ENCODE results near the gene ATP5ME. TPM values are rescaled to one million over a fixed set of nuclear protein-coding genes. Genes with fewer than 3 reads are reported as not detected.
"Not testable (repeated sequence)": the region's sequence is repeated elsewhere in the genome, so short reads cannot be mapped to it uniquely, and the experiment has no call there.

Gene ATP5ME
- polyA plus RNA-seq, 2 donors: 539 to 570 TPM

GRCh38 chr4:671769-672168 is 2.3 kb downstream of the ATP5ME start:
- Histone ChIP-seq H3K27ac (ENCODE audit: low read depth in 2 of 2, low read length in 1 of 2) (no peak overlapping the region), H3K4me1 (ENCODE audit: control insufficient read depth in 2 of 2, insufficient read depth in 2 of 2, low read length in 1 of 2) (peaks cover 5 to 14% of the 10 kb centered on the region in 2 donors), H3K4me3 (ENCODE audit: low read depth in 1 of 2, low read length in 2 of 2) (no peak overlapping the region), H3K27me3 (ENCODE audit: control insufficient read depth in 1 of 2, insufficient read depth in 2 of 2, low read length in 2 of 2) (no peaks in the 10 kb centered on the region), H3K9me3 (ENCODE audit: control insufficient read depth in 2 of 2, insufficient read depth in 1 of 2, low read depth in 1 of 2, low read length in 1 of 2) (no peaks in the 10 kb centered on the region), H3K36me3 (ENCODE audit: control insufficient read depth in 2 of 2, insufficient read depth in 2 of 2, low read length in 1 of 2) (peaks cover 7 to 12% of the 10 kb centered on the region in 2 donors)
- 88 to 95% methylated on average over 3 of the region's 3 CpGs for WGBS, 2 donors

DNA sequence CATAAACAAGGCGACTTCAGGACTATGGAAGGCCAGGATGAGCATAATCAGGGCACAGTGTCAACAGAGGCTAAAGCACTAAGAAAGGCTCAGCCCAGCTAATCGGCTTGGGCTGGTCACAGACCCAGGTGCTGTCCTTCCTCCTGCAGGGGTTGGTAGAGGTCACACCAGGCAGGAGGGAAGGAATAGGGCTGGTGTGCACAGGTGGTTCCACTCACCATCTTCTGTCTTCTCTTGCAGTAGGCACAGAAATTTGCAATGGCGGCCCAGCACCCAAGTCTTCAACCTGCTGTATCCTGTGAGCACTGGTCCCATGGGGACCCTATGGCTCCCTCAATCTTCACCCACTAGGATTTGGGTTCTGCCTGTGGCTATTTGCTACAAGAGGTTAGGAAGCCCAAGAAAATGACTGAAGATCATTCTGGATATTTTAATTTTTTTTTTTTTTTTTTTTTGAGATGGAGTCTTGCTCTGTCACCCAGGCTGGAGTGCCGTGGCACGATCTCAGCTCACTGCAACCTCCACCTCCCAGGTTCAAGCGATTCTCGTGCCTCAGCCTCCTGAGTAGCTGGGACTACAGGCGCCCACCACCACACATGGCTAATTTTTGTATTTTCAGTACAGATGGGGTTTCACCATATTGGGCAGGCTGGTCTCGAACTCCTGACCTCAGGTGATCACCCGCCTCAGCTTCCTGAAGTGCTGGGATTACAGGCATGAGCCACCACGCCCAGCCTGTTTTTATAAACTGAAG is 4.1 kb downstream of the ATP5ME start:
- WGBS, 2 donors: 84 to 90% methylated on average over 11 of the region's 11 CpGs
- H3K9me3 ChIP-seq (ENCODE audit: control insufficient read depth in 2 of 2, insufficient read depth in 1 of 2, low read depth in 1 of 2, low read length in 1 of 2); H3K4me1 ChIP-seq (ENCODE audit: control insufficient read depth in 2 of 2, insufficient read depth in 2 of 2, low read length in 1 of 2); H3K27me3 ChIP-seq (ENCODE audit: control insufficient read depth in 1 of 2, insufficient read depth in 2 of 2, low read length in 2 of 2); H3K4me3 ChIP-seq (ENCODE audit: low read depth in 1 of 2, low read length in 2 of 2); H3K27ac ChIP-seq (ENCODE audit: low read depth in 2 of 2, low read length in 1 of 2): not testable (repeated sequence)
- H3K36me3 ChIP-seq (ENCODE audit: control insufficient read depth in 2 of 2, insufficient read depth in 2 of 2, low read length in 1 of 2): peaks cover 7 to 12% of the 10 kb centered on the region in 2 donors

GRCh38 chr4:668219-668618 is 5.9 kb downstream of the ATP5ME start:
- H3K27me3 ChIP-seq (ENCODE audit: control insufficient read depth in 1 of 2, insufficient read depth in 2 of 2, low read length in 2 of 2); H3K9me3 ChIP-seq (ENCODE audit: control insufficient read depth in 2 of 2, insufficient read depth in 1 of 2, low read depth in 1 of 2, low read length in 1 of 2); H3K4me1 ChIP-seq (ENCODE audit: control insufficient read depth in 2 of 2, insufficient read depth in 2 of 2, low read length in 1 of 2); H3K4me3 ChIP-seq (ENCODE audit: low read depth in 1 of 2, low read length in 2 of 2); H3K27ac ChIP-seq (ENCODE audit: low read depth in 2 of 2, low read length in 1 of 2): not testable (repeated sequence)
- 87 to 96% methylated on average over 6 of the region's 6 CpGs for WGBS, 2 donors
- peaks cover 7 to 12% of the 10 kb centered on the region in 2 donors for H3K36me3 ChIP-seq (ENCODE audit: control insufficient read depth in 2 of 2, insufficient read depth in 2 of 2, low read length in 1 of 2)

GRCh38 chr4:667545-667925 is 6.5 kb downstream of the ATP5ME start:
- no peak overlapping the region for H3K4me3 ChIP-seq (ENCODE audit: low read depth in 1 of 2, low read length in 2 of 2)
- no peaks in the 10 kb centered on the region for H3K9me3 ChIP-seq (ENCODE audit: control insufficient read depth in 2 of 2, insufficient read depth in 1 of 2, low read depth in 1 of 2, low read length in 1 of 2)
- H3K36me3 ChIP-seq (ENCODE audit: control insufficient read depth in 2 of 2, insufficient read depth in 2 of 2, low read length in 1 of 2): peaks cover 7 to 12% of the 10 kb centered on the region in 2 donors
- H3K4me1 ChIP-seq (ENCODE audit: control insufficient read depth in 2 of 2, insufficient read depth in 2 of 2, low read length in 1 of 2): peaks cover 2 to 6% of the 10 kb centered on the region in 2 donors
- WGBS, 2 donors: 52 to 62% methylated on average over 10 of the region's 10 CpGs
- H3K27me3 ChIP-seq (ENCODE audit: control insufficient read depth in 1 of 2, insufficient read depth in 2 of 2, low read length in 2 of 2): no peaks in the 10 kb centered on the region
- no peak overlapping the region for H3K27ac ChIP-seq (ENCODE audit: low read depth in 2 of 2, low read length in 1 of 2)

GRCh38 chr4:666822-667544 is 7.1 kb downstream of the ATP5ME start:
- Histone ChIP-seq H3K27ac (ENCODE audit: low read depth in 2 of 2, low read length in 1 of 2) (no peak overlapping the region), H3K36me3 (ENCODE audit: control insufficient read depth in 2 of 2, insufficient read depth in 2 of 2, low read length in 1 of 2) (peaks cover 6 to 8% of the 10 kb centered on the region in 2 donors), H3K4me1 (ENCODE audit: control insufficient read depth in 2 of 2, insufficient read depth in 2 of 2, low read length in 1 of 2) (peaks cover 2 to 6% of the 10 kb centered on the region in 2 donors), H3K9me3 (ENCODE audit: control insufficient read depth in 2 of 2, insufficient read depth in 1 of 2, low read depth in 1 of 2, low read length in 1 of 2) (no peaks in the 10 kb centered on the region), H3K4me3 (ENCODE audit: low read depth in 1 of 2, low read length in 2 of 2) (no peak overlapping the region), H3K27me3 (ENCODE audit: control insufficient read depth in 1 of 2, insufficient read depth in 2 of 2, low read length in 2 of 2) (no peaks in the 10 kb centered on the region)
- WGBS, 2 donors: 73 to 82% methylated on average over 28 of the region's 28 CpGs

DNA sequence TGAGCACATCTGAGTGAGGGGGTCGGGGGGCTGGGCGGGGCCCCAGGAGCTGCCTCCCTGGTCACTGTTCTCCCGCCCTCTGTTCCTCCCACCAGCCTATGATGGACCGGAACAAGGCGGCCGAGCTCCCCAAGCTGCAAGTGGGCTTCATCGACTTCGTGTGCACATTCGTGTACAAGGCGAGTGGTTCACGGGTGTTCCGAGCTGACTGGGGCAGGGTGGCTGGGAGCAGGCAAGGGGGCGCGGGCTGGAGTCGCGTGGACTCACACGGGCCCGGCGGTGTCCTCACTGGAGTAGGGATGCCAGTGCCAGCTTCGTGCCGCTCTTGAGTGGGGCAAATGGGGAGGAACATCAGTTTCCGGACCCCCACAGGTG is 7.7 kb downstream of the ATP5ME start:
- H3K4me1 ChIP-seq (ENCODE audit: control insufficient read depth in 2 of 2, insufficient read depth in 2 of 2, low read length in 1 of 2): peaks cover 2 to 6% of the 10 kb centered on the region in 2 donors
- no peak overlapping the region for H3K27ac ChIP-seq (ENCODE audit: low read depth in 2 of 2, low read length in 1 of 2)
- H3K4me3 ChIP-seq (ENCODE audit: low read depth in 1 of 2, low read length in 2 of 2): no peak overlapping the region
- 81 to 83% methylated on average over 22 of the region's 22 CpGs for WGBS, 2 donors
- no peaks in the 10 kb centered on the region for H3K27me3 ChIP-seq (ENCODE audit: control insufficient read depth in 1 of 2, insufficient read depth in 2 of 2, low read length in 2 of 2)
- no peaks in the 10 kb centered on the region for H3K9me3 ChIP-seq (ENCODE audit: control insufficient read depth in 2 of 2, insufficient read depth in 1 of 2, low read depth in 1 of 2, low read length in 1 of 2)
- H3K36me3 ChIP-seq (ENCODE audit: control insufficient read depth in 2 of 2, insufficient read depth in 2 of 2, low read length in 1 of 2): peaks cover under 1 to 4% of the 10 kb centered on the region in 2 donors

GRCh38 chr4:665751-666435 is 8.2 kb downstream of the ATP5ME start:
- H3K9me3 ChIP-seq (ENCODE audit: control insufficient read depth in 2 of 2, insufficient read depth in 1 of 2, low read depth in 1 of 2, low read length in 1 of 2): no peaks in the 10 kb centered on the region
- no peak overlapping the region for H3K4me3 ChIP-seq (ENCODE audit: low read depth in 1 of 2, low read length in 2 of 2)
- no peak overlapping the region for H3K27ac ChIP-seq (ENCODE audit: low read depth in 2 of 2, low read length in 1 of 2)
- peaks cover 0 to 2% of the 10 kb centered on the region in 2 donors for H3K36me3 ChIP-seq (ENCODE audit: control insufficient read depth in 2 of 2, insufficient read depth in 2 of 2, low read length in 1 of 2)
- 65 to 67% methylated on average over 21 to 22 of the region's 22 CpGs for WGBS, 2 donors
- no peaks in the 10 kb centered on the region for H3K27me3 ChIP-seq (ENCODE audit: control insufficient read depth in 1 of 2, insufficient read depth in 2 of 2, low read length in 2 of 2)
- peaks cover 2 to 6% of the 10 kb centered on the region in 2 donors for H3K4me1 ChIP-seq (ENCODE audit: control insufficient read depth in 2 of 2, insufficient read depth in 2 of 2, low read length in 1 of 2)

DNA sequence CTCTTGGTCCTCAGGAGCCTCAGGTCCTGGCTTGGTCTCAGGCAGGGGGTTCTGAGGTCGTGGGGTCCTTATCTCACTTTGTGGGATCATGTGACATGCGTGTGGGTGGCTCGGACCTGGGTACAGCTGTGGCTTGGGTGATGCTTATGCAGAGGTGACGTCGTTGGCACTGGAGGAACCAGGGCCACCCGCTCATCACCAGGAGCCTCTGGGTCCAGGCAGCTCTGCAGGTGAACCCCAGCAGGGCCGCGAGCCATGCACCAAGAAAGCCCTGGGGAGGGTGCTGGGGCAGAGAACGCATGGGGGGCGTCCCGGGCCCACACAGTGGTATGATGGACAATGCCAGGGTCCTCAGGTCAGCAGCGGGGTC is 8.7 kb downstream of the ATP5ME start:
- no peaks in the 10 kb centered on the region for H3K36me3 ChIP-seq (ENCODE audit: control insufficient read depth in 2 of 2, insufficient read depth in 2 of 2, low read length in 1 of 2)
- H3K27me3 ChIP-seq (ENCODE audit: control insufficient read depth in 1 of 2, insufficient read depth in 2 of 2, low read length in 2 of 2): no peaks in the 10 kb centered on the region
- WGBS, 2 donors: 83 to 87% methylated on average over 12 of the region's 12 CpGs
- H3K27ac ChIP-seq (ENCODE audit: low read depth in 2 of 2, low read length in 1 of 2): no peak overlapping the region
- H3K4me1 ChIP-seq (ENCODE audit: control insufficient read depth in 2 of 2, insufficient read depth in 2 of 2, low read length in 1 of 2): peaks cover 2 to 6% of the 10 kb centered on the region in 2 donors
- H3K4me3 ChIP-seq (ENCODE audit: low read depth in 1 of 2, low read length in 2 of 2): no peak overlapping the region
- H3K9me3 ChIP-seq (ENCODE audit: control insufficient read depth in 2 of 2, insufficient read depth in 1 of 2, low read depth in 1 of 2, low read length in 1 of 2): no peaks in the 10 kb centered on the region

GRCh38 chr4:664713-665231 is 9.3 kb downstream of the ATP5ME start:
- Histone ChIP-seq H3K4me3 (ENCODE audit: low read depth in 1 of 2, low read length in 2 of 2) (no peak overlapping the region), H3K9me3 (ENCODE audit: control insufficient read depth in 2 of 2, insufficient read depth in 1 of 2, low read depth in 1 of 2, low read length in 1 of 2) (no peaks in the 10 kb centered on the region), H3K4me1 (ENCODE audit: control insufficient read depth in 2 of 2, insufficient read depth in 2 of 2, low read length in 1 of 2) (peaks cover 2 to 6% of the 10 kb centered on the region in 2 donors), H3K27ac (ENCODE audit: low read depth in 2 of 2, low read length in 1 of 2) (no peak overlapping the region), H3K27me3 (ENCODE audit: control insufficient read depth in 1 of 2, insufficient read depth in 2 of 2, low read length in 2 of 2) (no peaks in the 10 kb centered on the region), H3K36me3 (ENCODE audit: control insufficient read depth in 2 of 2, insufficient read depth in 2 of 2, low read length in 1 of 2) (no peaks in the 10 kb centered on the region)
- 96 to 97% methylated on average over 24 of the region's 24 CpGs for WGBS, 2 donors
